Lung (tissue), 12 donors: ENCODE measurements around the gene SYNPO2. TPM values are rescaled to one million over a fixed set of nuclear protein-coding genes. Genes with fewer than 3 reads are reported as not detected.
"Not testable (repeated sequence)": the region's sequence is repeated elsewhere in the genome, so short reads cannot be mapped to it uniquely, and the experiment has no call there.

Experiments used
- ATAC-seq: fragments of 200-7000 bp; cut with Tn5 transposase; one replicate; pipeline ENCODE4 v1.9.1; 2020; ENCODE audit warnings: moderate number of reproducible peaks; ENCODE audit not compliant: insufficient read depth, low FRiP score
- DNase-seq, 3 donors: peaks; one replicate each; pipeline ENCODE4 v3.0.0-alpha.2; 2013 to 2017
- H3K27ac ChIP-seq, 2 donors: one replicate each; pipeline ENCODE4 v1.5.1; 2013; ENCODE audit warnings: mild to moderate bottlenecking in 2 of 2, moderate library complexity in 2 of 2, control low read depth in 1 of 2, inconsistent platforms in 1 of 2, low read depth in 1 of 2, low read length in 1 of 2
- H3K27me3 ChIP-seq, 3 donors: one replicate each; pipeline ENCODE4 v1.5.1; 2013; ENCODE audit warnings: low read length in 2 of 3; ENCODE audit not compliant: control insufficient read depth in 3 of 3, insufficient read depth in 3 of 3
- H3K36me3 ChIP-seq, 4 donors: one replicate each; pipeline ENCODE4 v1.5.1; 2013; ENCODE audit warnings: low read length in 4 of 4, mild to moderate bottlenecking in 1 of 4, moderate library complexity in 1 of 4; ENCODE audit not compliant: control insufficient read depth in 4 of 4, insufficient read depth in 4 of 4
- H3K4me1 ChIP-seq, 5 donors: one replicate each; pipeline ENCODE4 v1.5.1; 2013; ENCODE audit warnings: low read length in 5 of 5, mild to moderate bottlenecking in 2 of 5, moderate library complexity in 1 of 5; ENCODE audit not compliant: control insufficient read depth in 5 of 5, insufficient read depth in 5 of 5
- H3K4me3 ChIP-seq: one replicate; pipeline ENCODE4 v1.5.1; 2013; ENCODE audit warnings: mild to moderate bottlenecking, control low read depth, moderate library complexity
- H3K9ac ChIP-seq, 2 donors: one replicate each; pipeline ENCODE4 v1.5.1; 2013; ENCODE audit warnings: low read length in 2 of 2, control low read depth in 1 of 2; ENCODE audit not compliant: insufficient read depth in 1 of 2
- H3K9me3 ChIP-seq, 4 donors: one replicate each; pipeline ENCODE4 v1.5.1; 2013; ENCODE audit warnings: low read length in 3 of 4, mild to moderate bottlenecking in 1 of 4, moderate library complexity in 1 of 4; ENCODE audit not compliant: control insufficient read depth in 4 of 4, insufficient read depth in 3 of 4
- CTCF ChIP-seq: IDR thresholded peaks from 2 replicates; pipeline ENCODE4 v1.5.1; 2012; ENCODE audit warnings: mild to moderate bottlenecking; ENCODE audit errors: control extremely low read depth, extremely low read depth
- WGBS, 2 donors: extraction: QIAGEN DNeasy Blood & Tissue Kit; methylation state at CpG; one replicate each; pipeline ENCODE4 v1.1.7; 2013; 5-methylcytosine and 5-hydroxymethylcytosine counted together
- polyA plus RNA-seq, 2 donors: library from polyadenylated mRNA; stranded (reverse); fragments of 200-250 nt; gene quantifications; one replicate each; pipeline ENCODE4 v1.2.1, GENCODE V29; 2013
- total RNA-seq, 2 donors: library from RNA; depleted of rRNA in 1 of 2; stranded (reverse); fragments of >200 nt in 1 of 2; gene quantifications; one replicate each; pipeline ENCODE4 v1.2.1, GENCODE V29; 2014 to 2021
- donor health status: control.
- donor health status: control.
- donor health status: Bipolar disorder and iron deficiency.
- donor health status: healthy.
- donor health status: DM: yes; HTN: yes; CAD: no.

SYNPO2 gene
- total and polyA plus RNA-seq, 4 donors: 3.5 to 27.6 (median 10.1) TPM

- ATAC-seq: no peak
These were observed 126.0 kb downstream of the SYNPO2 start for GRCh38 chr4:119014658-119015057.

GRCh38 chr4:119016636-119017035 lies 128.0 kb downstream of the SYNPO2 start:
- no peak for TF ChIP-seq CTCF
- Histone ChIP-seq H3K4me1 (peaks cover 0 to 3% (median 0%) of the 10 kb centered on the region in 5 donors), H3K27me3 (no peaks in the 10 kb centered on the region), H3K9ac (no peak overlapping the region), H3K36me3 (peaks cover 0 to 6% (median 0%) of the 10 kb centered on the region in 4 donors), H3K27ac (peak overlapping the region in 1 of 2 donors; percentile 53), H3K9me3 (no peaks in the 10 kb centered on the region), H3K4me3 (no peak overlapping the region)
- DNase-seq: peak in 2 of 3 donors; percentile 57 to 59
- ATAC-seq: no peak
- WGBS, 2 donors: 48 to 71% methylated on average over 2 of the region's 2 CpGs

More at GRCh38 chr4:119014658-119015057, 126.0 kb downstream of the SYNPO2 start:
- Histone ChIP-seq H3K4me3 (no peak overlapping the region), H3K9me3 (no peaks in the 10 kb centered on the region), H3K9ac (no peak overlapping the region), H3K4me1 (peaks cover 0 to 5% (median 0%) of the 10 kb centered on the region in 5 donors), H3K27ac (no peak overlapping the region), H3K27me3 (no peaks in the 10 kb centered on the region), H3K36me3 (peaks cover 0 to 6% (median 0%) of the 10 kb centered on the region in 4 donors)
- 88% methylated on average over 2 of the region's 2 CpGs for WGBS, 2 donors
- no peak for DNase-seq
- TF ChIP-seq CTCF: no peak

GRCh38 chr4:119017636-119018035 lies 129.0 kb downstream of the SYNPO2 start:
- Histone ChIP-seq H3K36me3 (peaks cover 0 to 6% (median 0%) of the 10 kb centered on the region in 4 donors), H3K4me1 (peaks cover 0 to 3% (median 0%) of the 10 kb centered on the region in 5 donors), H3K27ac (no peak overlapping the region), H3K4me3 (no peak overlapping the region), H3K27me3 (no peaks in the 10 kb centered on the region), H3K9ac (no peak overlapping the region), H3K9me3 (no peaks in the 10 kb centered on the region)
- no peak for TF ChIP-seq CTCF
- DNase-seq: no peak
- WGBS, 2 donors: 85 to 94% methylated on average over 2 of the region's 2 CpGs
- no peak for ATAC-seq

GRCh38 chr4:119020158-119020557 lies 131.5 kb downstream of the SYNPO2 start:
- 59 to 81% methylated on average over 1 of the region's 1 CpG for WGBS, 2 donors
- Histone ChIP-seq H3K27ac (peak overlapping the region in 1 of 2 donors; percentile 77), H3K9me3 (no peaks in the 10 kb centered on the region), H3K9ac (no peak overlapping the region), H3K4me1 (peaks cover 0 to 5% (median 0%) of the 10 kb centered on the region in 5 donors), H3K4me3 (no peak overlapping the region), H3K36me3 (peaks cover 0 to 3% (median 0%) of the 10 kb centered on the region in 4 donors), H3K27me3 (no peaks in the 10 kb centered on the region)
- ATAC-seq (no peak), DNase-seq (no peak)
- TF ChIP-seq CTCF: no peak

- not testable (repeated sequence) for H3K36me3 ChIP-seq, ATAC-seq, H3K27ac ChIP-seq, H3K9ac ChIP-seq, H3K27me3 ChIP-seq, DNase-seq, H3K9me3 ChIP-seq, H3K4me3 ChIP-seq
- 98 to 99% methylated on average over 4 of the region's 4 CpGs for WGBS, 2 donors
- H3K4me1 ChIP-seq: peaks cover 0 to 11% (median 3%) of the 10 kb centered on the region in 5 donors
These were observed 133.9 kb downstream of the SYNPO2 start for GRCh38 chr4:119022520-119022919.
